Measurements from ENCODE around the gene LYPD4.

Gene LYPD4

DNA sequence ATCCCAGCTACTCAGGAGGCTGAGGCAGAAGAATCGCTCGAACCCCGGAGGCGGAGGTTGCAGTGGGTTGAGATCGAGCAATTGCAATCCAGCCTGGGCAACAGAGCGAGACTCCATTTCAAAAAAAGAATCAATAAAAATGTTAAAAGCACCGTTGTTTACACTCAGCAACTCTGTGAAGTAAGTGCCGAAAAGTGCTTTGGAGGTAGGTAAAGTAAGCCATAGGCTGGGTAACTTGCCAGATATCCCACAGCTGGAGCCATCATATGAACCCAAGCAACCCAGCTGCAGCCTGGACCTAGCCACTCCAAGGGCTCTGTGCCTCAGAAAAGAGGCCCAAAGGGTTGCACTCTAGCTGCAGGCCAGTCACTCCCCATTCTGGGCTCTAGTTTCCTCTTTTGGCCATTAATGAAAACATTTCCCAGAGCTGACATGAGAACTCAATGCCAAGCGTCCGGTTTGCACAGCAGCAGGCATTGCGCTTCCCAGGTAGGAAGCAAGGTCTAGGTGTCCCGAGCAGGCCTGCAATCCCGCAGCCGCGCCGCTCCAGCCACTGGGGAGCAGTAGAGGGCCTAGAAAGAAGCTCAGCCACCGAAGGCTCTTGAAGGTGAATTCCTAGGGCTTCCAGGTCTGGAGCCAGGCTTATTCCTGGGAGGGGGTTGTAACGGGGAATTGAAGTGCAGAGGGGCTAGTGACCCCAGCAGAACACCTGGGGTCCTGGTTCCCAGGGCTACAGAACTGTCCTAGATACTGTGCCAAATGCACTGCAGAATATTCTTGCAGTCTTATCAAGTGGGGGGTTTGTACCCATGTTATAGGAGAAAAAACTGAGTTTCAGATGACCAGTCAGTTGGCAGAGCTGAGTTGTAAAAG is 28.5 kb upstream of the LYPD4 start:
- DNase-seq, result peak; percentile 70

DNA sequence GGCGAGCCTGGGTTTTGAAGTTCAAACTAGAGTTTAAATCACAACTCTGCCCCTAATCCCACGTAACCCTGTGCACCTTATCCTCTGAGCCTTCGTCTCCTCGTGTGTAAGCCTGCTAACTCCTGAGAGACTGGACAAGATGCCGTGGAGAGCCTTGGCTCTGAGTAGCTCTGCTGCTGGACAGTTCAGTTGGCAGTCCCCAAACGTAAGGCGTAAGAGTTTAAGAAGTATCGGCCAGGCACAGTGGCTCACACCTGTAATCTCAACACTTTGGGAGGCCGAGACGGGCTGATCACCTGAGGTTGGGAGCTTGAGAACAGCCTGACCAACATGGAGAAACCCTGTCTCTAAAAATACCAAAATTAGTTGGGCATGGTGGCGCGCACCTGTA is 27.9 kb upstream of the LYPD4 start:
- no peak for DNase-seq

DNA sequence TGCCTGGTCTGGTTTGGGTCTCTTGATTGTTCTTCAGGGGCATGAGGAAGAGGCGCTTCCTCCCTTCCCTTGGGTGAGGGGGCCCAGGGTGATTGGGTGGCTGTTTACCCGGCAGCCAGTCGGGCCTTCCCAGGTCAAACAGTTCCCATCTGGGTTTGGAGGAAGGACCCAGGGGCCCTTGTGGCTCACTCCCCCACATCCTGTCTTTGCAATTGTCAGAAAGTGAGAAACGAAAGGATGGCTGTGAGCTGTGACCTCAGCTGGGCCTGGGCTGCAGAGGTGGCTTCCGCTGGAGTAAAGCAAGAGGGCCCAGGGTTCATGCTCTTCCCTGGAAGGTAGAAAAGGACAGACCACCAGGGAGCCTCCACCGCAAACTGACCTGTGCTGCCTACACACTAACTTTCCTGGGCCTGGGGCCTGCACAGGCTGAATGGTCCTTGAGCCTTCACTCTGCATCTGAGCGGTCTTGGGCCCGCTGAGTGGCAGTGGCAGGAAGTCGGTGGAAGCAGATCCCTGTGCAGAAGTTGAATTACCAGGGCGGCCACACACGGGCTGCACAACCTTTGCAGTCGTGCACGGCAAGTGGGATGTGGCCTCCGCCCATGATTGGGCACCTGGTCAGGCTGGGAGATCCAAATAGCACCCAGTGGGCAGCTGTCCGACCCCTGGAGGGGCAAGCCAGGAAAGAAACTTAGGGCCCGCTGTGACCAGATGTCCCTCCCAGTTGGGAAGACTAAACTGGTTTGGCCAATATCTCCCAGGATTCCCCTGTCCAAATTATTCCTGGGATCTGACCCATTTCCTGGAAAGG is 27.3 kb upstream of the LYPD4 start:
- peak; percentile 47 for DNase-seq

DNA sequence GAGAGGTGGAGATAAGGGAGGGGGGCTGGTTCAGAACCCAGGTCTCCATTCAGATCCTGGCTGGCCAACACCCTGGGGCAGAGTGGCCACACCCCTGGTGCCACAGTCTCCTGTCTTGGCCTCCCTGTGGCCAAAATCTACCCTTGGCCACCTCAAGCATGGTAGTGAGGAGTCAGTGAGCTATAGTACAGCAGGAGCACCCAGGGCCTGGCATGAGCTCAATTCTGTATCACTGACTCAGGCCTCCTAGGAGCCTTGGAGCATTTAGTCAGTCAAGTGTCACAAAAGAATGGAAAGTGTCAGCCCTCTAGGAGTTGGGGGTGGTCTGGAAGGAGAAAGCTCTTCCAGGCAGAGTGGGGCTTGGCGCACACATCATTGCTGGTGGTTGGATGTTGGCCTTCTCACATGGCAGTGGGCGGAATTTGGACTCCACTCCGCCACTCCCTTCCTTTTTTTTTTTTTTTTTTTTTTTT is 26.0 kb upstream of the LYPD4 start:
- no peak for DNase-seq

DNA sequence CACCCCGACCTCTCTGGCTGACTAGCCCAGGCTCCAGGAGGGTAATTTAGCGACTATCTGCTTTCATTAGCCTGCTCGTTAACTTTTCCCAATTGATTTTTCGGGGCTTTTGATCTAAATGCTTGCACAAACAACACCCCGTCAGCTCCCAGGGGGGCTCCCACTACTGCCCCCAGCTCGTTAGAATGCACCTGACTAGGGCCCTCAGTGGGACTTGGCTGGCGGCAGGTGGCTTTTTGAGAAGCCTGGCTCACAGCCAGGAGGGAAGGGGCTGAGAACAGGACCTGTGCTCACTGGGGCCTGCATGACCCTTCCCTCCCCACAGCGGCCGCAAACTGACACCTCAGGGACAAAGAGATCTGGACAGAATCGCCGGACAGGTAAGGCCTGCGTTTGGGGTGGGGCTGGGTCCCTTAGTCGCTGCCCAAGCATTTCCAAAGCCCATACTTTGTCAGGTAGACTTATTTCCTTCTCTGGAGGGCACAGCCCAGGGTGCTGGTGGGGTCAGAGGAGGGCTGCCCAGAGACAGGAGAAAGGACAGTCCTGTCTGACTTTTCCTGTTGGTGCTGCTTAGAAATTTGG is 25.0 kb upstream of the LYPD4 start:
- DNase-seq, result no peak

DNA sequence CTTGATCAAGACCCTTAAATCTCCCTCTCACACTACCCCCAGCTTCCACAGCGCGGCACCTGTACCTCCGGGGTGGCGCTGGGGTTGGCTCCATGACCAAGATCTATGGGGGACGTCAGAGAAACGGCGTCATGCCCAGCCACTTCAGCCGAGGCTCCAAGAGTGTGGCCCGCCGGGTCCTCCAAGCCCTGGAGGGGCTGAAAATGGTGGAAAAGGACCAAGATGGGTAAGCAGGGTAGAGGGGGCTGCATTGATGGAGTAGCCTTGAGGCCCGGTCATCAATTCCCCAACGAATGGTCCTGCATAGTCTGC is 24.5 kb upstream of the LYPD4 start:
- DNase-seq, result no peak

DNA sequence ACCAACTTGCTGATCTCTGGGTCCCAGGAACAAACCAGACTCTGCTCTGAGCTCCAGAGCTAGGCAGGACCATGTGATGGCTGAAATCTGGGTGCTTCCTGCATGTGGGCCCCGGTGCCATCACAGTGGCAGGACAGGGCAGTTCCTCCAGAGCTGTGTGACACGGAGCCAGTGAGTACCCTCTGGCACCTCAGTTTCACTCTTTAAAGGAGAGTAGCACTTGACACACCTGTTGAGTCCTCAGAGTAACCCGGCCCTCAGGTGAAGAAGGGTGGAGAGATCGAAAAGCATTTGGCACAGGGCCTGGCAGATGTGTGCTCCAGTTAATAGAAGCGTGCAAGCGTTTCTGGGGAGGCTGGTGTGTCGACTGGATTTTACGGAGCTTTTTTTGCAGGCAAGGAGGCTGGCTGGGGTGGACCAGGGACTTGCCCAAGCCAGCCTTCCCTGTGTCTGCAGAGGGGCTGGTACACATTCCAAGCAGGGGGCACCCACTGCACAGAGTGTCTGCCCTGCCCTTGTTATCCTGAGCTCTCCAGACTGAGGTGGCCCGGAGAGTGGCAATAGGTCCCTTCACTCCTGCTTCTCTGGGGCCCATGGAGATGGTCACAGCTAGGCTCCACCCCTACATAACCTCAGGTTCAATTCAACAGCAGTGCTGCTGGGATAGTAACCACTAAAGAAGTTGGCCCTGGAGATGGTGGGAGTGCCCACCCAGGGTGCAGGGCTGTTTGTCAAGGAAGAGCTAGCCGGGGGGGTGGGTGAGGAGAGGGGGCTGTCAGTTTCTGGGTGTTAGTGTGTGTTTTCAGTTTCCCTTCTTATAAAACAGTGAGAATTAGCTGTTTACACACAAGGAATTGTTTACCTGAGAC is 23.9 kb upstream of the LYPD4 start:
- DNase-seq, result no peak

DNA sequence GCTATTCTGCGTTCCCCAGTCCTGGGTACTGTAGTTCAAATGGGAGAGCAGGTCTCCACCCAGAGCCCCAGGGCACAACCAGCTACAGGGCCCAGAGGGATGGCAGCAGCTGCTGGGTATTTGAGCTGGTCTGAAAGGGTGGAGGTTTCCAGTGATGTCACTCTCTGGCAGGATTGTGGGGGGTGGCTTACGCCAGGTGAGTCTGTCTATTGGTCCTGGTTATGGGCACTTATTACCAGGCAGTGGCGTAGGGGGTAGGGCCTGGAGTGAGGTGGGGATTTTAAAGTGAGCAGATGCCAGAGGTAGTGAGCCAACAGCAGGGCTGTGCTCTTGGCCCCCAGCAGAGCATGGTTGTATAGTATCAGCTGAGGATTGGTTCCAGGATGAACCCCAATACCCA is 21.8 kb upstream of the LYPD4 start:
- DNase-seq, result no peak

DNA sequence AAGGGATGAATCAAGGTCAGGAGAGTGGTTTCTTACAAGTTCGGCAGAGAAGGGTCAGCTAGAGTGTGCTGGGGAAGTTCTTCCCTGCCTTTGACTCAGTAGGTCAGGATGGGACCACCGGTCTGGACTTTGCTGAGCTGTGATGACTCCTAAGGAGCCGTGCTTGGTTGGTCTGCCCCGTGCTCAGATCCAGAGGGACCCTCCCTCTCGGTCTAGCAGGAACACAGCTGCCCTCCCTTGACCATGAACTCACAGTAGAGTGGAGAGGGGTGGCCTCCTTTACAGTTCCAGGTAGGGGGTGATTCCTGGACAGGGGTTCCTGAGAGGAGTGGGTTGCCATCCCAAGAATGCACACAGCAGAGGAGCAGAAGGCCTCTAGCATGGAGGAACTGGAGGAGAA is 19.9 kb upstream of the LYPD4 start:
- DNase-seq, result no peak

DNA sequence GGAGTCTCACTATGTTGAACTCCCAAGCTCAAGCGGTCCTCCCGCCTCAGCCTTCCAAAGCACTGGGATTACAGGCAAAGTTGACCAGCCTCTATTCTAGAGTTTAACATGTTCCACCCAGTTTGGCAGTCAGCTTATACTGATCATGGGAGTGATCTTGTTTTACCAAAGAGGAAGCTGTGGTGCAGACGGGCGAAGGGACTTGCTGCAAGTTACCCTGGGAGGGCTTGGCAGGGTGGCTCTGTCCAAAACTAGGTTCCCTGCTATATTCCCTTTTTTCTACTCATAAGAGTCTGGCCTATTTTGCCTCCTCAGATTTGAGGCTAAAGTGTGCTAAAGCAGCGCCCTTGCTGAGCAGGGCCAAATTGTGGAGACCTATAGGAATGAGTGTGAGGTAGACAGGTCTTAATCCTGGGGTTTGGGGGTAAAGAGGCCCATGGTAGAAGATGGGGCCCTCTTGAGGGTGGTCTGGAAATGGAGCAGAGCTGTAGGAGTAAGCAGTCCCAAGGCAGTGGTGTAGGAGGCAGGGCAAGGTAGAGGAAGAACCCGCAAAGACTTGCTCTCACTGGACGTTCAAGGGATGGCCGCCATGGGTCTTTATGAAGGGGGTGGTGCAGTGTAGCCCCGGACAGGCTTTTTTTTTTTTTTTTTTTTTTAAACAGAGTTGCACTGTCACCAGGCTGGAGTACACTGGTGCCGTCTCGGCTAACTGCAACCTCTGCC is 18.9 kb upstream of the LYPD4 start:
- no peak for DNase-seq

DNA sequence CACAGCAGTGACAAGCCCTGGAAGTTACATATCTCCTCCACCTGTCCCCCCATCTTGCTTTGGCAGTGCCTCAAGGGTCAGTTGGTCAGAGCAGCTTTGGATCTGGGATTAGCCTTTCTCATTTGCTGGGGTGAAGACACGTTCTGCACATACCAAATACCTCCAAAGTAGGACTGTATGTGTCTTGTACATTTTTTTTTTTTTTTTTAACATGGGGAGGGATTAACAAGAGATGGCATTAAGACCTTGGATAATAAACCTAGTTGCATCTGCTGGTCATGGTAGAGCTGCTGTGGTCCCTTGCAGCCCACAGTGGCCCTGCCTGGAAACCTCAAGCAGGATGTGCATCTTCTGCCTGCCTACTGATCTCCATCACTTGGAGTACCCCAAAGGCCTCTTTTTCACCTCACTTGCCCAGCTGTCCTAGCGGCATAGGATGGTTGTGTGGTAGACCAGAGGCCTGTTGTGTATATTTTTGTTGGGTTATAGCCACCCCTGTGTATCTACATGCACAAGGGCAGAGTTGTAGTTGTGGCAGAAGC is 18.0 kb upstream of the LYPD4 start:
- no peak for DNase-seq

DNA sequence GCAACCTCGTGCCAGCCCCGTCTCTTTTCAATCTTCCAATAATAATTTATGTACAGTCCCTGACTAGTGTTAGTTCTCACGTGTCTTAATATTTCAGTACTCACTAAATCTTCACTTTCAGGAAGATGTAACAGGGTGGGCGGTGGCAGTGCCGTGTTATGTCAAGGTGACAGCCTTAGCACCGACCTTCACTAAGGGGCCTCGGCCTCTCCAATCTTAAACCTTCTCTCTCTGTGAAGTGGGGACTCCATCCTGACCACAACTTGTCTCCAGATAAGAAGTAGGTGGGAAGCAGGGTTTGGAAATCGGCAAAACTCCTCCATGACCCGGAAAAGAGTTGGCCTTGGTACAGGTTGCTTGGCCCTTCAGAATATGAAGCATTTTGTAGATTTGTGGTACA is 17.4 kb upstream of the LYPD4 start:
- no peak for DNase-seq

DNA sequence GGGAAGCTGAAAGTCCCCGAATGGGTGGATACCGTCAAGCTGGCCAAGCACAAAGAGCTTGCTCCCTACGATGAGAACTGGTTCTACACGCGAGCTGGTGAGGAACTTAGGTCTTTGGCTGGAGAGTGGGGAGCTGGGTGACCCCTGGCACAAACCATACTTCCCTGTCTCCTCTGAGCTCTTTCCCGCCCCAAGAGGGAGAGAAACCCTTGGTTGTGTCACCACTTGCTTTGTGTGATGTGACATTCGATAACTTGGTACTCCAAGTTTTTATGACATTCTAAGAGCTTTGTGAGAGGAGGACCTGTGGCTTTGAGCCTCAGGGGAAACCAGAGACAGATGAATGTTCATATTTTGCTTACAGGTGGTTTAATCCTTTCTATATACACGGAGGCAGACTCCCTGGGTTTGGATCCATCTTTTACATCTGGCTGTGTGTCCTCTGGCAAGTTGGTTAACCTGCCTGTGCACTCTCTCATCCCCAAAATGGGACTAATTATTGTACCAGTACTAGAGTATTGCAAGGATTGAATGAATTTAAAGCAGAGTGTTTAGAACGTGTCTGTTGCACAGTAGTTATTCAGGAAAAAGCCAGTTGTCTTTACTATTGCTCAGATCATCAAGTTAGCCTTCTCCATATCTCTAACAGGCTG is 16.8 kb upstream of the LYPD4 start:
- DNase-seq, result no peak

DNA sequence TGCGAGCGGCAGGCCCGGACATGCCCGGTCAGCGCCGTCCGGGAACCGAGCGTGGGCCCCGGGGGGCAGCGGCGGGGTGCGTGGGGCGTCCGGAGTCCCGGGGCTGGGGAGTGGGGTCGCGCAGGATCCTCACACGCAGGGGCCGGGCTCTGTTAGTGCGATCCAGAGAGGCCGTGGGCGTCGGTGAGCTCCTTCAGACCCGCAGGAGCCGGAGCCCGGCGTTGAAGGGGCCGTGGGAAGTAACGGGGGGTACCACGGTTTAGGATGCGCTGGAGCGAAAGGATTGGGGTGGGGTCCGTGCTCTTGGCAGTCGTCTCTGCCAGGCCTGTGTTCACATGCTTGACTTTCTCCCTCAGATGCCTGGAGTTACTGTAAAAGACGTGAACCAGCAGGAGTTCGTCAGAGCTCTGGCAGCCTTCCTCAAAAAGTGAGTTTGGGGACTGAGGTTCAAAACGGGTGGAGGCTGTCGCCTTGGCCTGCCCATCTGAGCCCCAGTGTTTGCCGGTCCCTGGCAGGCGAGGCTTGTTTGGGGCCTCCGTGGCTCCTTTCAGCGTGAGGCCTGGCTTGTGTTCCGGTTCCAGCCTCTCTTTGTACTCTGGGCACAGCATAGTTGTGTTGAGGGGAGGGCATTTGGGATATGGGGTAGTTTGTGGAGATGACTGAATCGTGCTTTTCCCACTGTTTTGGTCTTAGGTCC is 16.1 kb upstream of the LYPD4 start:
- DNase-seq, result no peak

DNA sequence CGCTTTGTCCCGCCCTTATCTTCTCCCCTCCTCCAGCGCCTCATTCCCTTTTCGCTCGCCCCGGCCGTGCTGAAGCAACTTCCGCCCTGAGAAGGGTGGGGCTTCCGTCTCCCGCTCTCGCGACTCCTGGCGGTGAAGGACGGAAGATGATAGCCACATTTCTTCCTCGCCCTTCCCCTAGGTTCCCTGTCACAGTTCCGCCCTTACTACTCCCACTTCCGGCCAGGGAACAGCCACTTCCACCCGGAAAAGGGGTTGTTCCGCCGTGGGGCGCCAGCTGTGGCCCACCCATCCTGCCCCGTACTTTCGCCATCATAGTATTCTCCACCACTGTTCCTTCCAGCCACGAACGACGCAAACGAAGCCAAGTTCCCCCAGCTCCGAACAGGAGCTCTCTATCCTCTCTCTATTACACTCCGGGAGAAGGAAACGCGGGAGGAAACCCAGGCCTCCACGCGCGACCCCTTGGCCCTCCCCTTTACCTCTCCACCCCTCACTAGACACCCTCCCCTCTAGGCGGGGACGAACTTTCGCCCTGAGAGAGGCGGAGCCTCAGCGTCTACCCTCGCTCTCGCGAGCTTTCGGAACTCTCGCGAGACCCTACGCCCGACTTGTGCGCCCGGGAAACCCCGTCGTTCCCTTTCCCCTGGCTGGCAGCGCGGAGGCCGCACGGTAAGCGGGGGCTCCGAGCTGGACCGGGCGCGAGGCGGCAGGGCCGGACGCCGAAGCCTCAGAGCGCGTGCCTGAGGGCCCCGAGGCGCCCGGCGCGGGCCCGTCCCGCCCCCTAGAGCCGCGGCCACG is 15.3 kb upstream of the LYPD4 start, which contains the start of gene RPS19:
RPS19 (plus strand) TSS at position 638 of the 801 bp plus-strand sequence. CDS start 520 bp downstream, outside the sequence.
- peak; percentile 98 for DNase-seq

DNA sequence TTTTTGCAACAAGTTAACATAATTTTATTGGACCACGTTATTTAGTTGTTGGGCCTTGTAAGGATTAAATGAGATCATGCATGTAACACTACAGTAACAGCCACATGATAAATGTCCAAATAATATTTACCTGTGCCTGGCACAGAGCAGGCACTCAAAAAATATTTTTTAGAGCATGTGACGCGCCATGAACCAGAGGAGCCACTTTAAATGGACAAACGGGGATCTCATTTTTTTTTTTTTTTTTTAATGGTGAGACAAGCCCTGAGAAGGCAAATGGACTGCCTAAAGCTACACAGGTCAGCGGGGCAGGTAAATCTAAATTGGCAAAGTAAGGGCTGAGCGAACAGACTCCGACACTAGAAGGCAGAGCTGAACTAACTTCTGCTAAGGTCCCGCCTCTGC is 14.7 kb upstream of the LYPD4 start:
- DNase-seq, result no peak

DNA sequence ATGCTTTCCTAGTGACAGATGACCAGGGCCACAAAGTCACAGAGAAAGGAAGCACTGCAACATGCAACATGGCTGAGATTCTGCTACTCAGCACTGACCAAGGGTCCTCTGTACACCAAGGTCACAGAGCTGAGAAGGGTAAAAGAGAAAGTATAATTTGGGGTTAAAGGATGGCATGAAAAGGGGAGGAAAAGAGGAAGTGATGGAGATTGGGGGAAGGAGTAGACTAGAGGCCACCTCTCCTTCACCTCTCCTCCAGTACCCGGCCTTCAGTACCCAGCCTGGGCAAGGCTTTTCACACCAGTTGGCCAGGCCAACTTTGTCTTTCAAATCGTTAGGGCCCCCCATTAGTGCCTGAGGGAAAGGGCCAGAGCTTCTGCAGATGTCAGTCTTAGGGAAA is 9.3 kb upstream of the LYPD4 start:
- DNase-seq, result no peak

DNA sequence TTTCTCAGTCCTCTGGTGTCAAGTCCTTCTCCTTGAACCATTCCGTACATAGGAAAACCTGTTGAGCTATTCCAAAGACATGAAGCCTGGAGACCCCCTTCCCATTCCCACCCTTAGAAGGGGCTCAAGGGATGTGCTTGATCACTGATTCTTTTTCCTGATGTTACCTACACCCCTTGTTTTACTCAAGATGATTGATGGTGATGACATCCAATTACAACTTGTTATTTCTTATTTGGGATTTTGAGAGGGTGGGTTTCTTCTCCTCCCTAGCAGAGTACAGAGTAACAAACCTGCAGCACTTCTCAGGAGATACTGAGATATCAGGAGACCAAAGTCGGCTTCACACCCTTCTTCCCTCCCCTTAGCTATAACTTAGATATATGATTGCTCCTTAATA is 8.9 kb upstream of the LYPD4 start:
- no peak for DNase-seq

DNA sequence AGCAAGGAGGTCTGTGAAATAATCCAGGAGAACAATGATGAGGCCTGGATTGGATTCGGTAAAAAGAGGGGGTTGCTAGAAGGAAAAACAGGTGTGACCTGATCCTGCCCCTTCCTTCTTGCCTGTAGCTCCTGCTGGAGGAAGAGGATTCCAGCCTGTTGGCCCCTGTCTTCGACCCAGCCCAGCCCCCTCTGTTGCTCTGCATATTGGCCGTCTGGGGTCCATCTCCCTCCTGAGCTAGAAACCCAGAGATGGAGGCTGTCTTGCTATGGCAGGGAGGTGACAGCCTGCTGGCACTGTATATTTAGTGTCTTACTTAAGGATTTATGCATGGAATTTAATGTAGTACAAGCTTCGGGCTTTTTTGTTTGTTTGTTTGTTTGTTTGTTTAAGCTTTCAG is 7.0 kb upstream of the LYPD4 start:
- no peak for DNase-seq

DNA sequence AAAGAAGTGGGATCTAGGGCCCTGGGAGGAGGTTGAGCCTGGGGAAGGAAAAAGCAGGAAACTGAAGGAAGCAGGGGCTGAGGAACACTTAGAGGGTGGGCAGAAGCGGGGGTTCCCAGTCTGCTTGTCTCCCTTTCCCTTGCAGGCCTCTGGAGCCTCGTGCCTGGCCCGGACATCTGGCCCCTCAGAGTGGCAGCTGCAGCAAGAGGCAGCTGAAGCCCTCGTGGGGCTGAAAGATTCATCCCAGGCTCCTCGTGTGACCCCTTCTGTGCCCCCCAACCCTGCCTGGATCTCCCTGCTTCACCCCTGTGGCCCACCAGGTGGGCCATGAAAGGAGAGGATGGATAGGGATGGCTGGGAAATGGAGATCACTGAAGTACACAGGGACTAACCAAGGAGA is 5.9 kb upstream of the LYPD4 start:
- no peak for DNase-seq

All from activated CD8-positive, alpha-beta memory T cell treated with anti-CD3 and anti-CD28 coated beads, Interleukin-2, amount 50 U/mL, for 4 hours (primary cell).